Erythroblast (primary cell): ENCODE measurements around the gene SUSD2.

ENCODE experiments used
- GATA1 ChIP-seq: IDR thresholded peaks from 2 replicates; pipeline ENCODE4 v1.6.1; 2011; ENCODE audit warnings: low read depth, mild to moderate bottlenecking, control low read depth, low read length, moderate library complexity
- POLR2A ChIP-seq: IDR thresholded peaks from 2 replicates; pipeline ENCODE4 v1.6.1; 2011; ENCODE audit warnings: mild to moderate bottlenecking, low read length

DNA sequence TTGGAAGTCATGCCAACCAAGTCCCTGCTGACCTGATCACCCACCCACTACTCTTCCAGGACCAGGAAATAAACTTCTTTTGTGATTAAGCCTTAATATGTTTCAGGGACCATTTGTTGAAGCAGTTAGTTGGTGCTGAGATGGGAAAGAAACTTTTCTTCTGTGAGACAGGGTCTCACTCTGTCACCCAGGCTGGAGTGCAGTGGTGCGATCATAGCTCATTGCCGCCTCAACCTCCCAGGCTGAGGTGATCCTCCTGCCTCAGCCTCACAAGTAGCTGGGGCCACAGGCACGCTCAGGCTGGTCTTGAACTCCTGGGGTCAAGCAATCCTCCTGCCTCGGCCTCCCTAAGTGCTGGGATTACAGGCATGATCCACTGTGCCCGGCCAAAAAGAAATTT lies 10.6 kb downstream of the SUSD2 start:
- TF ChIP-seq POLR2A (no peak), GATA1 (no peak)
